ENCODE data around the gene ZNF90. TPM values are rescaled to one million over a fixed set of nuclear protein-coding genes. Genes with fewer than 3 reads are reported as not detected.
"Not testable (repeated sequence)": the region's sequence is repeated elsewhere in the genome, so short reads cannot be mapped to it uniquely, and the experiment has no call there.

ZNF90 gene
- total RNA-seq, 1 experiment from 2014 or later: 0.49 TPM

DNA sequence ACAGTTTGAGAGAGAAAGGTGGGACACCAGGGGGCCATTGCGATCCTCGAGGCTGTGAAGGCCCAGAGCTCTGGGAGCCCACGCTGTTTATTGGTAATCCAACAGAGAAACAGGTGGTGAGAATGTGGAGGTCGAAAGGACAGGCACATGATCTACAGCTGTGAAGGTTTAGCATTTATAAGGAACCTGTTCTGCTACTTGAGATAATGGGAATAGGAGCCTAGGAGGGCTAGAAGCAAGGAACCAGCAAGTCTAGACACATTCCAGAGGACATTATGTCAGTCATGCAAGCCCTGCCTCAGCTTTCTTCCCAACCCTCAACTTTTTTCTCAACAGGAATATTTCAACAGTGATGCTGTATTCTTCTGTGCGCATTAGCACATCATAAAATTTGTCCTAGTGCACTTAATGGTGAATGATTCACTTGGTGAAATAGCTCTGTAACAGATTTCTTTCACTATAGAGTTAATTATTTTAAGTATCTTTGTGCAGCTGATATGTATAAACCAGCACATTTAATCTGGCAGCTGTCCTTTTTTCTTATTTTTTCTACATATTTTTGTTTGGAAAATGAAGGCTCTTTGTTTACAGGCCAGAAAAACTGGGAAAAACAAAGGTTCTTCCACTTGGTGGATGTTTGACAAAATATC, 25.4 kb downstream of the ZNF90 start:
- no peak for DNase-seq (ENCODE audit: low read depth)

- DNase-seq (ENCODE audit: low read depth): no peak
These were observed 29.5 kb downstream of the ZNF90 start for GRCh38 chr19:20107301-20107700.

- not testable (repeated sequence) for DNase-seq (ENCODE audit: low read depth)
These were observed 40.5 kb downstream of the ZNF90 start for GRCh38 chr19:20118064-20118839.

DNA sequence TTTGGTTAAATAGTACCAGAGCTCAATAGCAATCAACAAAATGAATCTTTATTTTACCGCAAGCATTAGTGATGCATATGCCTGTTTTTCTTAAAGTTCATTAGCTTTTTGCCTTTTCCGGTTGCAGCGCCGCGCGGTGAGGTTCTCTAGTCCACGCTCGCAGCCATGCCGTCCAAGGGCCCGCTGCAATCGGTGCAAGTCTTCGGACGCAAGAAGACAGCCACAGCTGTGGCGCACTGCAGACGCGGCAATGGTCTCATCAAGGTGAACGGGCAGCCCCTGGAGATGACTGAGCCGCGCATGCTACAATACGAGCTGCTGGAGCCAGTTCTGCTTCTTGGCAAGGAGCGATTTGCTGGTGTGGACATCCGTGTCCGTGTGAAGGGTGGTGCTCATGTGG, 47.1 kb downstream of the ZNF90 start:
- no peak for DNase-seq (ENCODE audit: low read depth)

DNA sequence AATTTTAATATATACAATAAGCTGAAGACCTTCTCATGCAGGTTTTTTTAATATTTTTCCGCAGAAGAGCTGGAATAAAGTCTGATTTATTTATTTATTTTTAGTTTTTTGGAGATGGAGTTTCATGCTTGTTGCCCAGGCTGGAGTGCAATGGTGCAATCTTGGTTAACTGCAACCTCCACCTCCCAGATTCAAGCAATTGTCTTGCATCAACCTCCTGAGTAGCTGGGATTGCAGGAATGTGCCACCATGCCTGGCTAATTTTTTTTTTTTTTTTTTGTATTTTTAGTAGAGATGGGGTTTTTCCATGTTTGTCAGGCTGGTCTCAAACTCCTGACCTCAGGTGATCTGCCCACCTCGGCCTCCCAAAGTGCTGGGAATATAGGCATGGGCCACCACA, 55.1 kb downstream of the ZNF90 start:
- DNase-seq (ENCODE audit: low read depth): not testable (repeated sequence)

GRCh38 chr19:20137714-20138113, 59.9 kb downstream of the ZNF90 start:
- not testable (repeated sequence) for DNase-seq (ENCODE audit: low read depth)

- DNase-seq (ENCODE audit: low read depth): no peak
These were observed 73.9 kb downstream of the ZNF90 start for GRCh38 chr19:20151617-20152145.

DNA sequence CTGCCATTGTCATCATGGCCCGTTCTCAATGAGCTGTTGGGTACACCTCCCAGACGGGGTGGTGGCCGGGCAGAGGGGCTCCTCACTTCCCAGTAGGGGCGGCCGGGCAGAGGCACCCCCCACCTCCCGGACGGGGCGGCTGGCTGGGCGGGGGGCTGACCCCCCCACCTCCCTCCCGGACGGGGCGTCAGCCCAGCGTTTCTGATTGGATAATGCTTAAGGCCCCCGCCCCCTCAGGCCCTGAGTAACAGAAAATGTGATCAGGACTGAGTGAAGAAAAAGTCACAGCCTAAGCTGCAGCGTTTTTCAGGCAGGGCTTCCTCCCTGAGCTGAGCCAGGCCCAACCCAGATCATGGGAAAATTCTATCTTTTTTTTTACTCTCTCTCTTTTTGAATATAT, 74.7 kb downstream of the ZNF90 start:
- not testable (repeated sequence) for DNase-seq (ENCODE audit: low read depth)

DNA sequence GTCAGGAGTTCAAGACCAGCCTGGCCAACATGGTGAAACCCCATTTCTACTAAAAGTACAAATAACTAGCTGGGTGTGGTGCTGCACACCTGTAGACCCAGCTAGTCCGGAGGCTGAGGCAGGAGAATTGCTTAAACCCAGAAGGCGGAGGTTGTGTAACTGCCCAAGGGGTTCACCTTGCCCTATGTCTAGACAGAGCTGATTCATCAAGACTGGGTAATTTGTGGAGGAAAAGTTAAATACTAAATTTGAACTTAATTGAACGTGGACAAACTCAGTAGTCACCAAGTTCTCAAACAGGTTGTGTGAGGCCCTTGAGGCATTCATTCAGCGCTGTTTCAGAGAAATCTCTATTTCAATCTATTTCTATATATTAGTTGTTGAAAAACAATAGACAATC, 75.5 kb downstream of the ZNF90 start:
- no peak for DNase-seq (ENCODE audit: low read depth)

DNA sequence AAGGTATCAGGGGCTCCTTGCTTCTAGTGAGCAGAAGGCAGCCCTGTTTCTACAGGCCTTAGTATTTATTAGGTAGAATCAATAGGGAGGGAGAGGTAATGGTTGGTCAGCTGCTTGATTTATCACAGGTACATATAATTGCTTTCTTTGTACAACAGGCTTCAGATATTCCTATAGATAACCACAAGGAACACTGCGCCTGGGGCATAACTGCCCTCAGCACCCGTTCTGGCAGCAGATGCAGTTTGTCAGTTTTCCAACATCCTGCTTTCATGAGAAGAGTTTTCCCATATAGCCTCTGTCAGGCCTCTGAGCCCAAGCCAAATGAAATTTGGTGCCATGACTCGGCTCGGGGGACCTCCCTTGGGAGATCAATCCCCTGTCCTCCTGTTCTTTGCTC, 76.8 kb downstream of the ZNF90 start:
- no peak for DNase-seq (ENCODE audit: low read depth)

- DNase-seq (ENCODE audit: low read depth): no peak
These were observed 85.0 kb downstream of the ZNF90 start for GRCh38 chr19:20162821-20163220.

DNA sequence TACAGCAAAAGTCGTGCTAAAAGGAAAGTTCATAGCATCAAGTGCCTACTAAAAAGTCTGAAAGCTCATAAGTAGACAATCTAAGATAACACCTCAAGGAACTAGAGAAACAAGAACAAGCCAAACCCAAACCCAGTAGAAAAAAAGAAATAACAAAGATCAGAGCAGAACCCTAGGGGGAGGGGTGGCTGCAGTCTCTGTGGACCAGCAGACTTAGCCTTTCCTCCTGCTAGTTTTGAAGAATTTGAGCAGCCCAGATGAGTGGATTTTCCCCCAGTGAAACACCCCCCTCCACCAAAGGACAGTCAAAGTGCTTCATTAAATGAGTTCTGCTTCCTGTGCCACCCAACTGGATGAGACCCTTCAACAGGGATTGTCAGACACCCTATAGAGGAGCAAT, 86.7 kb downstream of the ZNF90 start:
- no peak for DNase-seq (ENCODE audit: low read depth)

DNA sequence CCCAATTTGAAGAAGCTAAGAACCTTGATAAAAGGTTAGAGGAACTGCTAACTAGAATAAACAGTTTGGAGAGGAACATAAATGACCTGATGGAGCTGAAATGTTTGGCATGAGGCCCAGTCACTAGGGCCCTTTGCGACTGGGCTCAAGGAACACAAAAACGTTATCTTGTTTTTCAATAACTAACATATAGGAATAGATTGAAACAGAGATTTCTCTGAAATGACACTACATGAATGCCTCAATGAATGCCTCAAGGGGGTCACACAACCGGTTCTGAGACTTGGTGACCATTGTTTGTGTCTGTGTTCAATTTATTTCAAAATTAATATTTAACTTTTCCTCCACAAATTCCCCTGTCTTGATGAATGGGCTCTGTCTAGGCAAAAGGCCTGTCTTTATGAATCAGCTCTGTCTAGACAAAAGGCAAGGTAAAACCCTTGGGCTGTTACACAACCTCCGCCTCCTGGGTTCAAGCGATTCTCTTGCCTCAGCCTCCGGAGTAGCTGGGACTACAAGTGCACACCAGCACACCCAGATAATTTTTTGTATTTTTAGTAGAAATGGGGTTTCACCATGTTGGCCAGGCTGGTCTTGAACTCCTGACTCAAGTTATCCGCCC, 88.3 kb downstream of the ZNF90 start:
- DNase-seq (ENCODE audit: low read depth): no peak

GRCh38 chr19:20167020-20167644, 89.3 kb downstream of the ZNF90 start, which contains the start of gene ZNF486:
Gene ZNF486 (plus strand): TSS chr19:20167214. CDS start chr19:20167331, 117 bp downstream.
- DNase-seq (ENCODE audit: low read depth): peak; percentile 83

GRCh38 chr19:20167651-20168122, 89.9 kb downstream of the ZNF90 start:
- peak; percentile 49 for DNase-seq (ENCODE audit: low read depth)

Other genes with a start within 250 kb of the ZNF90 start
- 2.7 and 3.6 TPM in 2 replicates for gene ZNF253, start 212.1 kb upstream of the ZNF90 start, total RNA-seq (2014; rRNA removed; shearing (Covaris generic))
- 8.8 and 11.4 TPM in 2 replicates for gene ZNF93, start 177.1 kb upstream of the ZNF90 start, total RNA-seq (2014; rRNA removed; shearing (Covaris generic))
- gene ZNF682, start 38.5 kb upstream of the ZNF90 start, total RNA-seq (2014; rRNA removed; shearing (Covaris generic)): 1.3 and 3.2 TPM in 2 replicates
- 3.9 and 4.8 TPM in 2 replicates for gene ZNF486, start 89.2 kb downstream of the ZNF90 start, total RNA-seq (2014; rRNA removed; shearing (Covaris generic))